Measurements from ENCODE around the gene CDH22.

Gene CDH22

DNA sequence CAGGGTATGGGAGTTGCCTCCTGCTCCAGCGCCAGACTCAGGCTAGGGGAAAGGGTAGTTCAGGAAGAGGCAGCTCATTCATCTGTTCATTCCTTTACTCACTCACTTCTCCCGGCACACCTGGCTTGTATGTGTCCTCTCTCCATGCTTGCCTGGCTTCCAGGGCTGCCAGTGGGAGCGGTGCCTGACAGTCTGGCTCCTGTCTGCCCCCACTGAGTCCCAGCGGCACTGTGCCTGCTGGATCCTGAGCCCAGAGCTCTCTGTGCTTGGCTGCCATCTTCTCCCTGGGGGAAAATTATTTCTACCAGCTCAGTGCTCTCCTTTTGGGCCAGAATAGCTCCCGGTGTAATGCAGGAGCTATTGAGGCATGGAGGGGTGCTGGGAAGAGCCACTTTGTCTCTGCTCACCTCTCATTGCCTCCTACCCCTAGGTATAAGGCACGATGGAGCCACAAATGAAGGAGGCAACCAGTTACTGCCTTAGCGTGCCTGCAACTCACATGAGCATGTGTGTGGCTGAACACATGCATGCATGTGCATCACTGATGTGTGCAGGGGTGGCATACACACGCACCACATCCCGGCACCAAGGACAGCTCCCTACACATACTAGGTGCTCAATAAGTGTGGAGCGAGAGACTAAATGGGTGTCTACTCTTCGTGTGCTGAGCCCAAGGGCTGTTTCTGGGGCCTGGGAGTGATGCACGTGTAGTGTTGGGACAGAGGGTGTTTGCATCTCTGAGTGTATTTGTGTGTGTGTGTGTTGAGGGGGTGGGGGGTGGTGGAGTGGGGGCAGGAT is 46.6 kb downstream of the CDH22 start:
- TF ChIP-seq, protein P1, sequence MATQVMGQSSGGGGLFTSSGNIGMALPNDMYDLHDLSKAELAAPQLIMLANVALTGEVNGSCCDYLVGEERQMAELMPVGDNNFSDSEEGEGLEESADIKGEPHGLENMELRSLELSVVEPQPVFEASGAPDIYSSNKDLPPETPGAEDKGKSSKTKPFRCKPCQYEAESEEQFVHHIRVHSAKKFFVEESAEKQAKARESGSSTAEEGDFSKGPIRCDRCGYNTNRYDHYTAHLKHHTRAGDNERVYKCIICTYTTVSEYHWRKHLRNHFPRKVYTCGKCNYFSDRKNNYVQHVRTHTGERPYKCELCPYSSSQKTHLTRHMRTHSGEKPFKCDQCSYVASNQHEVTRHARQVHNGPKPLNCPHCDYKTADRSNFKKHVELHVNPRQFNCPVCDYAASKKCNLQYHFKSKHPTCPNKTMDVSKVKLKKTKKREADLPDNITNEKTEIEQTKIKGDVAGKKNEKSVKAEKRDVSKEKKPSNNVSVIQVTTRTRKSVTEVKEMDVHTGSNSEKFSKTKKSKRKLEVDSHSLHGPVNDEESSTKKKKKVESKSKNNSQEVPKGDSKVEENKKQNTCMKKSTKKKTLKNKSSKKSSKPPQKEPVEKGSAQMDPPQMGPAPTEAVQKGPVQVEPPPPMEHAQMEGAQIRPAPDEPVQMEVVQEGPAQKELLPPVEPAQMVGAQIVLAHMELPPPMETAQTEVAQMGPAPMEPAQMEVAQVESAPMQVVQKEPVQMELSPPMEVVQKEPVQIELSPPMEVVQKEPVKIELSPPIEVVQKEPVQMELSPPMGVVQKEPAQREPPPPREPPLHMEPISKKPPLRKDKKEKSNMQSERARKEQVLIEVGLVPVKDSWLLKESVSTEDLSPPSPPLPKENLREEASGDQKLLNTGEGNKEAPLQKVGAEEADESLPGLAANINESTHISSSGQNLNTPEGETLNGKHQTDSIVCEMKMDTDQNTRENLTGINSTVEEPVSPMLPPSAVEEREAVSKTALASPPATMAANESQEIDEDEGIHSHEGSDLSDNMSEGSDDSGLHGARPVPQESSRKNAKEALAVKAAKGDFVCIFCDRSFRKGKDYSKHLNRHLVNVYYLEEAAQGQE (IDR thresholded peaks at IDR 0.05; ENCODE audit: insufficient read depth in 1 of 2, low read depth in 2 of 2, low read length in 2 of 2): peak; percentile 80 to 91
- no peak for TF ChIP-seq SIN3A (IDR thresholded peaks at IDR 0.05; ENCODE audit: borderline replicate concordance, insufficient read depth, low read length)
- no peak for TF ChIP-seq FOXP2 (optimal IDR thresholded peaks at IDR 0.05; ENCODE audit: borderline replicate concordance, extremely low read depth, extremely low read length, insufficient read depth)

DNA sequence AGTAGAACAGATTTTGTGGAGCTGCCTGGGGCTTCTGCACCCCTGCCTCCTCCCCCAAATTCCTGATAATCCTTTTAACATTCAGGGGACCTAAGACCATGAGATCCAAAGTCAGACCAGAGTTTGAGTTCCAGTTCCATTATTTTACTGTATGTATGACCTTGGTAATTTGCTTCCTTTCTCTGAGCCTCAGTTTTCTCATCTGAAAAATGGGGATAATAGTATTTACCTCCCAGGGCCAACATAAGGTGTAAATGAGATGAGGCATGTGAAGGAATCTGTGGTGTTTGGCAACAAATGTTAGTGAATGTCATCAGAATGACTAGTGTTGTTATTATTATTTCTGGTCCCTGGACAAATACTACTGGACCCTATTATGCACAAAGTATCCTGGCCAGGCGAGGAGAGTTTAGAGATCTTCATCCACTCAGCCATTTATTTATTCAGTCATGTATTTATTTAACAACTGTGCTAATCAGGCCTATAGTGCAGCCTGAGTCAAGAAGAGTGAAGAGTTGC is 47.3 kb downstream of the CDH22 start:
- TF ChIP-seq FOXP2 (optimal IDR thresholded peaks at IDR 0.05; ENCODE audit: borderline replicate concordance, extremely low read depth, extremely low read length, insufficient read depth) (no peak), TAF1 (IDR thresholded peaks at IDR 0.05; ENCODE audit: borderline replicate concordance, insufficient read depth, low read length) (no peak), SIN3A (IDR thresholded peaks at IDR 0.05; ENCODE audit: borderline replicate concordance, insufficient read depth, low read length) (no peak), POLR2AphosphoS5 (IDR thresholded peaks at IDR 0.05; ENCODE audit: low read depth, low read length) (no peak)
- TF ChIP-seq, protein P1 (IDR thresholded peaks at IDR 0.05; ENCODE audit: insufficient read depth in 1 of 2, low read depth in 2 of 2, low read length in 2 of 2): no peak

DNA sequence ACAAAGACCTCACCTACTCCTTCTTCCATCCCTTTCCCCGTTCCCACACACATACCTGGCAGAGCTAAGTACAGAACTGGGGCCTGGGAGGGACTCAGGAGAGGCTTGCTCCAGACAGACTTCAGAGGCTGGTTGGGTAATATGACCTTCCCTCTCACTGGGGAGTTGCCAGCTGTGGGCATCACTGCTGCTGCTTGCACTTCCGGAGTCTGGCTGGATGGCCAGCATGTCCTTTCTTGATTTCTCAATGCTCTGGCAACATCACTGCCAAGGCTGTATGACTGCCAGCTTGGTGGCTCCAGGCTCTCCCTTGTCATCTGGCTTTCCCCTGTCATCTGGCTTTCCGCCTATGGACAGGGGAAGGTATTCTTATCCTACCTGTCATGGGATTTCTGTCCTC is 47.8 kb downstream of the CDH22 start:
- no peak for TF ChIP-seq FOXP2 (optimal IDR thresholded peaks at IDR 0.05; ENCODE audit: borderline replicate concordance, extremely low read depth, extremely low read length, insufficient read depth)

DNA sequence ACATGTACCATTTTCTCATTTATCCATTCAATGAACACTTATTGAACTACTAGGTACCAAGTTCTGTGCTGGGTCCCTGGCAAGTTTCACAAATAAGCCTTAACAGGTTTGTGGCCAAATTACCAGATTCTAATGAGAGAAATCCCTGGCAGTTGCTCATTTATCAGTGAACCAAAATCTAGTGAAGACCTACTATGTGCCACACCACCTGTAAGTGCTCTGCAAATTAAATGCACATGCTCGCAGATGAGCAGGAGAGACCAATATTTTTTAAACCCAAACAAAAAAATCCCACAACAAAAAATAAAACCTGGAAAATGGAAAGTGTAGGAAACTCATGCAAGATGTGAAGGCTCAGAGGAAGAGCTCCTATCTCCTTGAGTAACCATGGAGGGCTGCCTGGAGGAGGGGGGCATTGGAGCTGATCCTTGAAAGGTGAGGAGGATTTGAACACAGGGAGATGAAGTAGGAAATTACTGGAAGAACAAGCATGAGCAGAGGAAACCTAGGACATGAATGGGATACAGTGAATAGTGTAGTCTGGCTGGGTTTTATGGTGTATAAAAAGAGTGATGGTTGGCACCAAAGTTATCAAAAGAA is 48.9 kb downstream of the CDH22 start:
- TF ChIP-seq POLR2AphosphoS5 (IDR thresholded peaks at IDR 0.05; ENCODE audit: low read depth, low read length): no peak
- TF ChIP-seq, protein P1 (IDR thresholded peaks at IDR 0.05; ENCODE audit: insufficient read depth in 1 of 2, low read depth in 2 of 2, low read length in 2 of 2): no peak

DNA sequence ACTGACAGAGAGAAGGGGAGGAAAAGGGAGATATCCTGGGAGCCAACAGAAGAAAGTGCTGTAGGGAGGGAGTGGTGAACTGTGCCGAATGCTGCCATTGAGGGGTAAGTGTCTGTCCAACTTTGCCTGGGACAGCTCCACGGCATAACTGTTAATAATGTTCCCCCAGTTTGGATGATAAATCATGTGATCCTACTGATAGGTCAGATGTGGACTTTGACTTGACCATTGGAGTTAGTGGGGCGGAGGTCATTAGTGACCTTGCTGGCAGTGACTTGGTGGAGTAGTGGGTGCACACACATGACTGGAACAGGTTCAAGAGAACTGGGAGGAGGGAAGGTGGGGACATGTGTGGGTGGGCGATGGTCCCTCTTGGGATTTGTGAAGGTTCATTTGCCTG is 50.4 kb downstream of the CDH22 start:
- TF ChIP-seq SIN3A (IDR thresholded peaks at IDR 0.05; ENCODE audit: borderline replicate concordance, insufficient read depth, low read length) (no peak), TAF1 (IDR thresholded peaks at IDR 0.05; ENCODE audit: borderline replicate concordance, insufficient read depth, low read length) (no peak), POLR2AphosphoS5 (IDR thresholded peaks at IDR 0.05; ENCODE audit: low read depth, low read length) (no peak)
- TF ChIP-seq, protein P1 (IDR thresholded peaks at IDR 0.05; ENCODE audit: insufficient read depth in 1 of 2, low read depth in 2 of 2, low read length in 2 of 2): no peak
